Testis (tissue), 2 donors: ENCODE measurements around the gene CEP72.

ENCODE experiments used
- CTCF ChIP-seq, 3 experiments: fragments of 450-650 bp in 2 of 3; fragments of 200-600 bp in 1 of 3; sonication (generic) in 1 of 3; IDR thresholded peaks; one replicate each; pipeline ENCODE4 v1.5.1; 2016 to 2019; ENCODE audit warnings: antibody characterized with exemption in 3 of 3, mild to moderate bottlenecking in 2 of 3, moderate library complexity in 1 of 3
- POLR2A ChIP-seq: fragments of 450-650 bp; IDR thresholded peaks from one replicate; pipeline ENCODE4 v1.6.1; 2017; ENCODE audit warnings: antibody characterized with exemption, mild to moderate bottlenecking, moderate library complexity

GRCh38 chr5:683551-684481, 71.7 kb downstream of the CEP72 start:
- TF ChIP-seq POLR2A: no peak
- TF ChIP-seq CTCF (IDR thresholded peaks at IDR 0.05): no peak
